K562 (cell line): Measurements from ENCODE around the gene SCAF11. TPM values are rescaled to one million over a fixed set of nuclear protein-coding genes. Genes with fewer than 3 reads are reported as not detected.

Source experiments
- ATAC-seq: fragments of 200-7000 bp; cut with Tn5 transposase; 3 replicates; pipeline ENCODE4 v1.9.1; 2020; ENCODE audit warnings: moderate library complexity
- BruUV-seq: library from RNA; stranded (reverse); fragments of 400-500 nt; replicated peaks from 2 replicates; lab custom pipeline; 2021; lab: Mats Ljungman, UMichigan
- CTCF ChIA-PET: fragments of 300-600 bp; formaldehyde crosslinking; extraction: SDS; loops from one replicate; lab custom pipeline; 2021; ENCODE audit warnings: low intra/inter-chr PET ratio; lab: Yijun Ruan, JAX
- POLR2A ChIA-PET: fragments of 300-600, 350-650 bp; sonication (Branson Sonifier 250); formaldehyde crosslinking; extraction: SDS; loops from one replicate; lab custom pipeline; 2021; ENCODE audit warnings: antibody characterized with exemption, inconsistent platforms; lab: Yijun Ruan, JAX
- DNase-seq, 4 experiments: peaks; one replicate each; pipeline versions ENCODE4 v3.0.0 to v3.0.0-alpha.2; 2011 to 2018; ENCODE audit warnings: low spot score in 3 of 4, mixed read lengths in 3 of 4; ENCODE audit errors: extremely low read depth in 1 of 4
- FAIRE-seq: peaks from 2 replicates; lab custom pipeline; 2011; peaks lifted over from hg19 to GRCh38; lab: Jason Lieb, UNC
- H2AFZ ChIP-seq: 2 replicates; pipeline ENCODE4 v1.6.0; 2011; ENCODE audit warnings: low read depth, low read length, control low read depth, inconsistent platforms
- H3K27ac ChIP-seq: fragments of 200-600 bp; 3 replicates; pipeline ENCODE4 v1.8.0; 2011; ENCODE audit warnings: low read depth, mild to moderate bottlenecking, control low read depth, inconsistent platforms, low read length, moderate library complexity, mixed read lengths; ENCODE audit errors: extremely low read depth
- H3K27me3 ChIP-seq, 2 experiments: fragments of 300-600 bp in 1 of 2; 2 replicates in 1 of 2; 3 replicates in 1 of 2; pipeline versions ENCODE4 v1.6.0 to v1.8.0; 2011; ENCODE audit warnings: inconsistent platforms in 2 of 2, low read length in 2 of 2, mild to moderate bottlenecking in 1 of 2, mixed read lengths in 1 of 2, moderate library complexity in 1 of 2; ENCODE audit not compliant: control insufficient read depth in 2 of 2, insufficient read depth in 2 of 2
- H3K36me3 ChIP-seq: fragments of 300-600 bp; 3 replicates; pipeline ENCODE4 v1.8.0; 2011; ENCODE audit warnings: mild to moderate bottlenecking, low read length, inconsistent platforms; ENCODE audit not compliant: control insufficient read depth, insufficient read depth
- H3K4me1 ChIP-seq, 2 experiments: fragments of 200-600 bp in 1 of 2; replicated peaks in 1 of 2; 2 replicates in 1 of 2; 3 replicates in 1 of 2; pipeline versions ENCODE4 v1.5.1 to v1.8.0; 2011; ENCODE audit warnings: inconsistent platforms in 2 of 2, low read length in 2 of 2, mild to moderate bottlenecking in 1 of 2, mixed read lengths in 1 of 2, moderate library complexity in 1 of 2; ENCODE audit not compliant: control insufficient read depth in 2 of 2, insufficient read depth in 2 of 2
- H3K4me2 ChIP-seq: 2 replicates; pipeline ENCODE4 v1.6.1; 2011; ENCODE audit warnings: low read length, control low read depth, inconsistent platforms, mixed read lengths; ENCODE audit not compliant: insufficient read depth
- H3K4me3 ChIP-seq: fragments of 200-600 bp; sonication (generic), shearing (Covaris generic); 2 replicates; pipeline ENCODE4 v1.5.1; 2016; ENCODE audit warnings: control low read depth, inconsistent platforms
- H3K79me2 ChIP-seq: fragments of 200-600 bp; 3 replicates; pipeline ENCODE4 v1.8.0; 2011; ENCODE audit warnings: low read length, inconsistent platforms; ENCODE audit not compliant: control insufficient read depth, insufficient read depth
- H3K9ac ChIP-seq, 2 experiments: 2 replicates each; pipeline versions ENCODE4 v1.6.0 to v1.6.1; 2011; ENCODE audit warnings: low read depth in 2 of 2, low read length in 2 of 2, control low read depth in 1 of 2, inconsistent platforms in 1 of 2, mild to moderate bottlenecking in 1 of 2, mixed read lengths in 1 of 2; ENCODE audit not compliant: insufficient read depth in 1 of 2
- H3K9me1 ChIP-seq: one replicate; pipeline ENCODE4 v1.6.0; 2011; ENCODE audit warnings: inconsistent platforms, mild to moderate bottlenecking, low read length, moderate library complexity; ENCODE audit not compliant: control insufficient read depth, insufficient read depth
- H3K9me3 ChIP-seq: replicated peaks from 2 replicates; pipeline ENCODE4 v1.5.1; 2011; ENCODE audit warnings: low read depth, low read length, inconsistent platforms; ENCODE audit not compliant: control insufficient read depth, insufficient read depth
- H4K20me1 ChIP-seq: replicated peaks from 2 replicates; pipeline ENCODE4 v1.6.1; 2011; ENCODE audit warnings: low read length, inconsistent platforms, mixed read lengths; ENCODE audit not compliant: control insufficient read depth, insufficient read depth
- CEBPB ChIP-seq: fragments of 450-650 bp; IDR thresholded peaks from 2 replicates; pipeline ENCODE4 v1.6.1; 2016; ENCODE audit warnings: missing genetic modification characterization, missing compliant biosample characterization
- CEBPG ChIP-seq, 3 experiments: fragments of 200-800 bp in 1 of 3; sonication (Bioruptor generic) in 1 of 3; sonication (generic) in 1 of 3; formaldehyde crosslinking in 1 of 3; IDR thresholded peaks in 2 of 3; conservative IDR thresholded peaks in 1 of 3; 2 replicates each; pipeline versions ENCODE4 v1.6.1 to v1.8.0; 2016 to 2022; ENCODE audit warnings: missing compliant biosample characterization in 2 of 3, missing genetic modification characterization in 2 of 3, mild to moderate bottlenecking in 1 of 3, missing genetic modification reagents in 1 of 3
- DACH1 ChIP-seq: fragments of 450-650 bp; IDR thresholded peaks from 2 replicates; pipeline ENCODE4 v1.6.1; 2018; ENCODE audit not compliant: partially characterized antibody
- JUN ChIP-seq, 2 experiments: sonication (generic) in 1 of 2; formaldehyde crosslinking in 1 of 2; IDR thresholded peaks; 2 replicates each; pipeline versions ENCODE4 v1.6.1 to v1.8.0; 2012 to 2022; ENCODE audit warnings: borderline replicate concordance in 2 of 2, mild to moderate bottlenecking in 2 of 2, improper control_type of control experiment in 1 of 2, low read depth in 1 of 2, low read length in 1 of 2, missing genetic modification reagents in 1 of 2
- LCOR ChIP-seq: sonication (generic); formaldehyde crosslinking; IDR thresholded peaks from 2 replicates; pipeline ENCODE4 v1.8.0; 2022; ENCODE audit warnings: mild to moderate bottlenecking, missing genetic modification reagents
- MYBL2 ChIP-seq, 2 experiments: fragments of 450-650 bp in 1 of 2; sonication (generic) in 1 of 2; formaldehyde crosslinking in 1 of 2; IDR thresholded peaks; 2 replicates each; pipeline versions ENCODE4 v1.6.1 to v1.8.1; 2017 to 2022; ENCODE audit warnings: borderline replicate concordance in 1 of 2, inconsistent platforms in 1 of 2, low read depth in 1 of 2, mild to moderate bottlenecking in 1 of 2, missing genetic modification reagents in 1 of 2, moderate library complexity in 1 of 2
- NRF1 ChIP-seq, 2 experiments: fragments of 450-650 bp; IDR thresholded peaks in 1 of 2; conservative IDR thresholded peaks in 1 of 2; 2 replicates each; pipeline ENCODE4 v1.6.1; 2014; ENCODE audit warnings: mild to moderate bottlenecking in 2 of 2
- RB1 ChIP-seq: fragments of 450-650 bp; IDR thresholded peaks from 2 replicates; pipeline ENCODE4 v1.6.1; 2017; ENCODE audit warnings: low read depth, mild to moderate bottlenecking
- TCF7 ChIP-seq: sonication (generic); IDR thresholded peaks from 2 replicates; pipeline ENCODE4 v1.6.1; 2016; ENCODE audit warnings: antibody characterized with exemption, borderline replicate concordance
- ZBTB8A ChIP-seq: fragments of 450-650 bp; IDR thresholded peaks from 2 replicates; pipeline ENCODE4 v1.6.1; 2018; ENCODE audit warnings: mild to moderate bottlenecking, moderate library complexity; ENCODE audit not compliant: partially characterized antibody
- WGBS: fragments of 100-300 bp; shearing (Covaris generic); methylation state at CpG from one replicate; pipeline ENCODE4 v1.1.6; 2016; ENCODE audit warnings: low coverage, mixed read lengths; ENCODE audit not compliant: insufficient coverage; ENCODE audit errors: missing lambda C conversion rate; 5-methylcytosine and 5-hydroxymethylcytosine counted together
- in situ Hi-C: fragments of 300-500 bp; cut with MboI; formaldehyde crosslinking; loops from 4 replicates; pipeline ENCODE4 v1.15.0; 2018; ENCODE audit warnings: inconsistent platforms, mixed read lengths
- intact Hi-C: fragments of 100-400 bp; cut with micrococcal nuclease; formaldehyde crosslinking; loops from 2 replicates; pipeline ENCODE4 v1.14.2; 2022
- polyA plus RNA-seq, 8 experiments: library from polyadenylated mRNA; depleted of rRNA in 4 of 8; stranded (reverse) in 5 of 8; unstranded in 3 of 8; fragments of >200 nt; fragmentation: Nextera tagmentation in 2 of 8; fragmentation: Illumina TruSeq in 1 of 8; extraction: Ambion mirVana in 2 of 8; extraction: Trizol in 1 of 8; gene quantifications; 2 replicates each; pipeline versions ENCODE4 v1.2.1 to v1.2.3, GENCODE V29; 2011 to 2014; ENCODE audit warnings: inconsistent platforms in 1 of 8, missing spikeins in 1 of 8
- total RNA-seq, 7 experiments: library from RNA; depleted of rRNA in 6 of 7; stranded (reverse); fragments of >200 nt in 6 of 7; fragmentation: Illumina TruSeq in 2 of 7; extraction: Trizol in 2 of 7; gene quantifications; 2 replicates each; pipeline versions ENCODE4 v1.2.1 to v1.2.3, GENCODE V29; 2011 to 2021; ENCODE audit warnings: low replicate concordance in 1 of 7
- TF ChIP-seq, protein P1 (sequence below): fragments of 150-350 bp; conservative IDR thresholded peaks from 2 replicates; pipeline ENCODE4 v1.6.1; 2014; ENCODE audit warnings: low read length
- TF ChIP-seq, protein P2 (sequence below): fragments of 450-650 bp; formaldehyde crosslinking; IDR thresholded peaks from 2 replicates; pipeline ENCODE4 v1.4.0; 2020; ENCODE audit warnings: mild to moderate bottlenecking, moderate library complexity
- TF ChIP-seq, protein P3 (sequence below): sonication (generic); formaldehyde crosslinking; IDR thresholded peaks from 2 replicates; pipeline ENCODE4 v1.8.0; 2023; ENCODE audit warnings: mild to moderate bottlenecking, missing genetic modification reagents

Gene SCAF11
- total and polyA plus RNA-seq, 9 of the 15 experiments (the other 6 are each of a cell fraction or from before 2014, with no cell fraction given) = 30.4 to 119 (median 80.0) TPM

DNA sequence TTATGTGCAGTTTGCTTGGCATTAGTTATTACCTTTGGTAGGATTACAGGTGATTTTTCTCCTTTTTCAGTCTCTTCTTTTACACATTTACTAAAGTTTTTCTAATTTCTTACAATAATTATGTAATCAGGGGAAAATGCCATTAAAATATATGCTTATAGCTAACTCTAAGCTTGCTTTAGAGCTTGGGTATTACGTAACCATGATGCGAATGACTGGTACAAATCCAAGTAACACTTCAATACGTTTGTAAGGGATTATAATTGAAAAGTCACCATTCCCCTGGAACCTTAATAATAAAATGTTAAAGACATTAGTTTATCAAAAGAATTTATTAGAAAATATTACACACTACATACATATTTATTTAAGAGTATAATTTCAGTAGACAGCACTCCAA is 71.6 kb downstream of the SCAF11 start:
- no peak overlapping the region for H3K4me2 ChIP-seq
- H3K27me3 ChIP-seq = no peaks in the 10 kb centered on the region
- intact Hi-C loops = no loop called here
- no peaks in the 10 kb centered on the region for H3K4me1 ChIP-seq
- no peak overlapping the region for H3K27ac ChIP-seq
- no peaks in the 10 kb centered on the region for H3K9me1 ChIP-seq
- DNase-seq (no peak), FAIRE-seq (no peak), ATAC-seq (no peak)
- ChIA-PET CTCF (interaction anchor here (0.6 kb wide), 1 partner anchor 42 kb away, joined by 5 read pairs; no protein-coding TSS in a partner anchor), POLR2A (no interaction called here)
- H3K9ac ChIP-seq = no peak overlapping the region
- no peaks in the 10 kb centered on the region for H3K79me2 ChIP-seq
- H3K4me3 ChIP-seq = no peak overlapping the region
- 95% methylated on average over 3 of the region's 3 CpGs for WGBS
- no peaks in the 10 kb centered on the region for H4K20me1 ChIP-seq
- BruUV-seq = no TSS peak
- peaks cover 26% of the 10 kb centered on the region; the same call in 2 of the 3 replicates for H3K36me3 ChIP-seq
- in situ Hi-C loops = no loop called here
- H2AFZ ChIP-seq = no peak overlapping the region
- H3K9me3 ChIP-seq = no peaks in the 10 kb centered on the region
- TF ChIP-seq, protein P1, sequence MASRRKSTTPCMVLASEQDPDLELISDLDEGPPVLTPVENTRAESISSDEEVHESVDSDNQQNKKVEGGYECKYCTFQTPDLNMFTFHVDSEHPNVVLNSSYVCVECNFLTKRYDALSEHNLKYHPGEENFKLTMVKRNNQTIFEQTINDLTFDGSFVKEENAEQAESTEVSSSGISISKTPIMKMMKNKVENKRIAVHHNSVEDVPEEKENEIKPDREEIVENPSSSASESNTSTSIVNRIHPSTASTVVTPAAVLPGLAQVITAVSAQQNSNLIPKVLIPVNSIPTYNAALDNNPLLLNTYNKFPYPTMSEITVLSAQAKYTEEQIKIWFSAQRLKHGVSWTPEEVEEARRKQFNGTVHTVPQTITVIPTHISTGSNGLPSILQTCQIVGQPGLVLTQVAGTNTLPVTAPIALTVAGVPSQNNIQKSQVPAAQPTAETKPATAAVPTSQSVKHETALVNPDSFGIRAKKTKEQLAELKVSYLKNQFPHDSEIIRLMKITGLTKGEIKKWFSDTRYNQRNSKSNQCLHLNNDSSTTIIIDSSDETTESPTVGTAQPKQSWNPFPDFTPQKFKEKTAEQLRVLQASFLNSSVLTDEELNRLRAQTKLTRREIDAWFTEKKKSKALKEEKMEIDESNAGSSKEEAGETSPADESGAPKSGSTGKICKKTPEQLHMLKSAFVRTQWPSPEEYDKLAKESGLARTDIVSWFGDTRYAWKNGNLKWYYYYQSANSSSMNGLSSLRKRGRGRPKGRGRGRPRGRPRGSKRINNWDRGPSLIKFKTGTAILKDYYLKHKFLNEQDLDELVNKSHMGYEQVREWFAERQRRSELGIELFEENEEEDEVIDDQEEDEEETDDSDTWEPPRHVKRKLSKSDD = no peak
- TF ChIP-seq DACH1 = no peak
- TF ChIP-seq LCOR (CRISPR knock-in tag) = no peak
- no peak for TF ChIP-seq ZBTB8A
- TF ChIP-seq JUN (IDR thresholded peaks at IDR 0.05; ENCODE audit: borderline replicate concordance, low read depth, low read length) = no peak
- no peak for TF ChIP-seq JUN (CRISPR knock-in tag; IDR thresholded peaks at IDR 0.05; ENCODE audit: borderline replicate concordance)
- TF ChIP-seq, protein P2, sequence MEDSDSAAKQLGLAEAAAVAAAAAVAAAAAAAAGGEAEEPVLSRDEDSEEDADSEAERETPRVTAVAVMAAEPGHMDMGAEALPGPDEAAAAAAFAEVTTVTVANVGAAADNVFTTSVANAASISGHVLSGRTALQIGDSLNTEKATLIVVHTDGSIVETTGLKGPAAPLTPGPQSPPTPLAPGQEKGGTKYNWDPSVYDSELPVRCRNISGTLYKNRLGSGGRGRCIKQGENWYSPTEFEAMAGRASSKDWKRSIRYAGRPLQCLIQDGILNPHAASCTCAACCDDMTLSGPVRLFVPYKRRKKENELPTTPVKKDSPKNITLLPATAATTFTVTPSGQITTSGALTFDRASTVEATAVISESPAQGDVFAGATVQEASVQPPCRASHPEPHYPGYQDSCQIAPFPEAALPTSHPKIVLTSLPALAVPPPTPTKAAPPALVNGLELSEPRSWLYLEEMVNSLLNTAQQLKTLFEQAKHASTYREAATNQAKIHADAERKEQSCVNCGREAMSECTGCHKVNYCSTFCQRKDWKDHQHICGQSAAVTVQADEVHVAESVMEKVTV (CRISPR knock-in tag) = no peak
- TF ChIP-seq TCF7 = no peak
- TF ChIP-seq MYBL2 (IDR thresholded peaks at IDR 0.05; ENCODE audit: low read depth) = no peak
- no peak for TF ChIP-seq MYBL2 (CRISPR knock-in tag; IDR thresholded peaks at IDR 0.05; ENCODE audit: borderline replicate concordance)
- TF ChIP-seq RB1 = no peak
- TF ChIP-seq, protein P3, sequence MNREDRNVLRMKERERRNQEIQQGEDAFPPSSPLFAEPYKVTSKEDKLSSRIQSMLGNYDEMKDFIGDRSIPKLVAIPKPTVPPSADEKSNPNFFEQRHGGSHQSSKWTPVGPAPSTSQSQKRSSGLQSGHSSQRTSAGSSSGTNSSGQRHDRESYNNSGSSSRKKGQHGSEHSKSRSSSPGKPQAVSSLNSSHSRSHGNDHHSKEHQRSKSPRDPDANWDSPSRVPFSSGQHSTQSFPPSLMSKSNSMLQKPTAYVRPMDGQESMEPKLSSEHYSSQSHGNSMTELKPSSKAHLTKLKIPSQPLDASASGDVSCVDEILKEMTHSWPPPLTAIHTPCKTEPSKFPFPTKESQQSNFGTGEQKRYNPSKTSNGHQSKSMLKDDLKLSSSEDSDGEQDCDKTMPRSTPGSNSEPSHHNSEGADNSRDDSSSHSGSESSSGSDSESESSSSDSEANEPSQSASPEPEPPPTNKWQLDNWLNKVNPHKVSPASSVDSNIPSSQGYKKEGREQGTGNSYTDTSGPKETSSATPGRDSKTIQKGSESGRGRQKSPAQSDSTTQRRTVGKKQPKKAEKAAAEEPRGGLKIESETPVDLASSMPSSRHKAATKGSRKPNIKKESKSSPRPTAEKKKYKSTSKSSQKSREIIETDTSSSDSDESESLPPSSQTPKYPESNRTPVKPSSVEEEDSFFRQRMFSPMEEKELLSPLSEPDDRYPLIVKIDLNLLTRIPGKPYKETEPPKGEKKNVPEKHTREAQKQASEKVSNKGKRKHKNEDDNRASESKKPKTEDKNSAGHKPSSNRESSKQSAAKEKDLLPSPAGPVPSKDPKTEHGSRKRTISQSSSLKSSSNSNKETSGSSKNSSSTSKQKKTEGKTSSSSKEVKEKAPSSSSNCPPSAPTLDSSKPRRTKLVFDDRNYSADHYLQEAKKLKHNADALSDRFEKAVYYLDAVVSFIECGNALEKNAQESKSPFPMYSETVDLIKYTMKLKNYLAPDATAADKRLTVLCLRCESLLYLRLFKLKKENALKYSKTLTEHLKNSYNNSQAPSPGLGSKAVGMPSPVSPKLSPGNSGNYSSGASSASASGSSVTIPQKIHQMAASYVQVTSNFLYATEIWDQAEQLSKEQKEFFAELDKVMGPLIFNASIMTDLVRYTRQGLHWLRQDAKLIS (CRISPR knock-in tag) = no peak
- no peak for TF ChIP-seq NRF1 (conservative IDR thresholded peaks at IDR 0.05 in 1 of 2, IDR thresholded peaks at IDR 0.05 in 1 of 2)
- TF ChIP-seq CEBPB (tag) = peak; percentile 82
- no peak for TF ChIP-seq CEBPG (CRISPR knock-in tag; IDR thresholded peaks at IDR 0.05)
- TF ChIP-seq CEBPG (tag; conservative IDR thresholded peaks at IDR 0.05 in 1 of 2, IDR thresholded peaks at IDR 0.05 in 1 of 2) = peak; percentile 57 to 76
